Activated CD4-positive, CD25-positive, alpha-beta regulatory T cell (primary cell): ENCODE measurements around the gene GP5.
A peak's percentile ranks its signal among the peaks of the same experiment; 100 is the strongest.

ENCODE experiments used
- DNase-seq, 4 experiments: peaks; one replicate each; lab custom pipeline; 2025; lab: John Stamatoyannopoulos, UW

The GP5 gene, protein sequence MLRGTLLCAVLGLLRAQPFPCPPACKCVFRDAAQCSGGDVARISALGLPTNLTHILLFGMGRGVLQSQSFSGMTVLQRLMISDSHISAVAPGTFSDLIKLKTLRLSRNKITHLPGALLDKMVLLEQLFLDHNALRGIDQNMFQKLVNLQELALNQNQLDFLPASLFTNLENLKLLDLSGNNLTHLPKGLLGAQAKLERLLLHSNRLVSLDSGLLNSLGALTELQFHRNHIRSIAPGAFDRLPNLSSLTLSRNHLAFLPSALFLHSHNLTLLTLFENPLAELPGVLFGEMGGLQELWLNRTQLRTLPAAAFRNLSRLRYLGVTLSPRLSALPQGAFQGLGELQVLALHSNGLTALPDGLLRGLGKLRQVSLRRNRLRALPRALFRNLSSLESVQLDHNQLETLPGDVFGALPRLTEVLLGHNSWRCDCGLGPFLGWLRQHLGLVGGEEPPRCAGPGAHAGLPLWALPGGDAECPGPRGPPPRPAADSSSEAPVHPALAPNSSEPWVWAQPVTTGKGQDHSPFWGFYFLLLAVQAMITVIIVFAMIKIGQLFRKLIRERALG

GRCh38 chr3:194399166-194399565 lies at the start of gene GP5:
Gene GP5, minus strand, starts transcription at chr3:194399266. Its CDS starts 984 bp downstream, at chr3:194398282.
- DNase-seq = no peak

DNA sequence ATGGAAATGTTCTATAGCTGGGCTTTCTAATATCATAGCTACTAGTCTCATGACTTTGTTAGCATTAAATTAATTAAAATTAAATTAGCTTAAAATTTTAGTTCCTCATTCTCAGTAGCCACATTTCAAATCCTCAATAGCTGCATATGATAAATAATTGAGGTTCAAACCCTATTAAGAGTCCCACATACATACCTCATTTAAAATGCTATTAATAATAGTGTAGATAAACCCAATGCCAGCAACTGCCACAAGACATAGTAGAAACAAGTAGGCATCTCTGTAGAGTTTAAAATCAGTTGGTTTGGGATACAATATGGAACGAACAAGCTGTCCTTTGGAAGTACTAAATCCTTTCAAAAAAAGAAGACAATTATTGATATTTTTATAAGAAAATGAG lies 48.6 kb upstream of the GP5 start:
- DNase-seq = no peak

DNA sequence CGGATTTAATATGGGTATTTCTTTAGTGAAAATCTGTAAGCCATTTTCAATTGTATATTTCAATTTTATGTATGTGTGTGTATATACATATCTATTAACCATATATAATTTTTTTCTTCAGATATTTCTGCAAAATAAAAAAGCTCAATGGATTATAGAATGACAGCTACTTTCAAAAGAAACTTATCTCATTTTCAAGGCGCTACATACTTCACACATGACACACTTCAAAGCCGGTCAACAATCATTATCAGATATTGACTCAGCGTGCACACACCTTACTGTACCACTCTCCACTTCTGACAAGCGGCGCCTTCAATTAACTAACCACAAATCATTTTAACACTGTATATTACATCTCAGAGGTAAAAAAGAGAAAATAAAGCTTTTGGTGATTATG lies 48.1 kb upstream of the GP5 start:
- DNase-seq = no peak

DNA sequence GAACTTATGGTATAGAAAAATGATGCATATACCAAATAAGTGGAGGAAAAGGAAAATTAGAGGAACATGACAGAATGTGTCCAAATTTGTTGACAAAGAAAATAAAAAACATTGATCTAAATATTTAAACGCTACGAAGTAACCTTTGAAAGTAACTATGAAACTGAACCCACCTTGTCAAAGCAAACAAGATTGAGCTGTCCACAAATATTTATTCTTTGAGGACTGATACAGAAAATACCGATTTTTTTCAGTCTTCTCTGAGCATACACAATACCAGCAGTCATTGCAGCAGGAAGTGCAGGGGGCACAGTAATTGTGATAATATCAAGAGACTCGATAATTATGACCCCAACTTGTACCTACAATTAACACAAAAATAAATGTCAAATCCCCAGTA lies 47.7 kb upstream of the GP5 start:
- no peak for DNase-seq

- no peak for DNase-seq
Observed at GRCh38 chr3:194446172-194446571, 47.1 kb upstream of the GP5 start.

GRCh38 chr3:194443901-194444300 lies 44.8 kb upstream of the GP5 start:
- no peak for DNase-seq

DNA sequence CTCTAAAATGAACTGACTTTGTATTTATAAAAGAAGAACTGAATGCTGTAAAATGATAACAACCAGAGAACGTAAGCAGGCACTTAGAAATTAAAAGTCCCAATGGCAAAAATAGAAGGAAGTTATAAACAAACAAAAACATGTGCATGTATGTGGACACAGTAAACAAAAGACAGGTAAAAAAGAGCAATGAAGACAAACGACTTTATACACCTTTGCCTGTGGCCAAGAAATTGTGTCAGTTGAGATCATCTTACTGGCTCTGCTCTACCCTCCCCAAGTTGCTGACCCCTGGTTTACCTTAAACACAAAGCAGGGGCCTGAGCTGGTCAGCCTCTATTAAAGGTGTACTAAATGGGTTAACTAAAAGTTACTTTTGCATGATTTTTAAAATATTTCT lies 41.7 kb upstream of the GP5 start:
- no peak for DNase-seq

DNA sequence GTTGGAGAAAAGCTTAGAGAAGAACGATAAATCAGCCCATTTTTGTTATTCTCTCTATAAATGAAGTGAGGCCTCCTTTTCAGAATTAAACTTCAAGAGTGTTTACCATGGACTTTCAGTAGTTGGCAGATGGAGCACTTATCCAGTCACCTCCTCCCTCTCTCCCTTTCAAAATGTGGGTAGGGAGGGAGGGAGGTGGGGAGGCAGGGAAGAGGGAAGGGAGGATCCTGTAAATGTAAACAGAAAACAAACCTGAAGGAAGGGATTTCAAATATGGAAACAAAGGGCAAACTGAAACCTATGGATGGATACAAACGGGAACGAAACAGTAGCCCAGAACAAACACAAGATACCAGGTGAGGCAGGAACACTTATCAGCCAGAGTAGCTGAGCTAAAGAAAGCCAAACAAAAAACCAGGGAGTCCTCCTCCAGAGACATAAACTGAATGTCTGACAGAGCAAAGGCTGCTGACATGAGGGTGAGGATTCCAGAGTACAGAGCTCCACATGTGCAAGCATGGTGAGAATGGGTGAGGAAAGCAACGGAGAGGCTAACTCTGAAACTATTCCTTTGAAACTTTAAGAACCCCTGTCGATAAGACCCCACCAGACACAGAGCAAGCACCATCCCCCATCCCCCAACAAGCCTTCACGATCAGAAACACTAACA lies 41.0 kb upstream of the GP5 start:
- no peak for DNase-seq

DNA sequence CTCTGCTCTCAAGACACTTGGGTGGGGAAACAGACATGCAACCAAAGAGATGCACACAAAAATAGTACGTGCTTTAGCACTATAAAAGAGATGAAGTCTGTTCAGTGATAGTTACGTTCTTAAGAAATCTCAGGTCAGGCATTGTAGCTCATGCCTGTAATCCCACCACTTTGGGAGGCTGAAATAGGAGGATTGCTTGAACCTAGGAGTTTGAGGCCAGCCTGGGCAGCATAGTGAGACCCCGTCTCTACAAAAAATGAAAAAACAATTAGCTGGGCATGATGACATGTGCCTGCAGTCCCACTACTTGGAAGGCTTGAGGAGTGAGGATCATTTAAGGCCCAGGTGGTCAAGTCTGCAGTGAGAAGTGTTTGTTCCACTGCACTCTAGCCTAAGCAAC lies 35.4 kb upstream of the GP5 start:
- DNase-seq = no peak

DNA sequence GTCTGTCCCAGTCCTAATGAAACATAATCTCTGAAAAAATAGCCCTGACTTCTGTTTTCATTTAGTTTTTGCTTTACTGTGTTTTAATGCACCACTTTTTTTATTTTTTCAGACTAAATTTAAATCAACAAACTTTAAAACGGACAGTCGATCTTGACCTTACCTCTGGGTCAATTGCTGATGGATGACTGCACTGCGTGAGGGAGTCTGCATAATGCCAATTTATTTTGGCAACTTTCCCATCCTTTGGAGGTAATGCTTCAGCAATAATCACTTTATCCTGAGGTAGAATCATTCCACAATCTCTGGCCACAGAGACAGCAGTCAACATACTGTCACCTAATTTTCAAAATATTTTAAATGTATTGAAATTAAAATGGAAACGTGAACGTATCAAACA lies 32.5 kb upstream of the GP5 start:
- DNase-seq = no peak

GRCh38 chr3:194425399-194425798 lies 26.3 kb upstream of the GP5 start:
- no peak for DNase-seq

GRCh38 chr3:194424953-194425352 lies 25.9 kb upstream of the GP5 start:
- DNase-seq = no peak

- DNase-seq = no peak
Observed at GRCh38 chr3:194424373-194424772, 25.3 kb upstream of the GP5 start.

DNA sequence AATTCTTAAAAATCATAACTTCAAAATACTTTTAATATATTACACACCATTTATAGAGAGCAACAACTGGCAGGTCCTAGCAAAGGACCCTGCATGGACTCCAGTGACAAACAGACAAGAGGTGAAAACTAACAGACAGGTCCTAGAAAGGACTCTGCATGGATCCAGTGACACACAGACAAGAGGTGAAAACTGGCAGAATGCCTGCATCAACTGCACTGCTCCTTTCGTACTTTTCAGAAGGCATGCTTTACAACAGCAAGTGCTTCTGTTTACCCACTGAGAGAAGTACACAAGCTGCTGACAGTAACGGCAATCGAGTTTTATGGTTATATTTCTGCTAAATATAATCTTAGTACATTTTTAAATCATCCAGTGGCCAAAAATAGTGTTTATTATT lies 24.3 kb upstream of the GP5 start:
- DNase-seq = no peak

GRCh38 chr3:194422188-194422587 lies 23.1 kb upstream of the GP5 start:
- DNase-seq = no peak

DNA sequence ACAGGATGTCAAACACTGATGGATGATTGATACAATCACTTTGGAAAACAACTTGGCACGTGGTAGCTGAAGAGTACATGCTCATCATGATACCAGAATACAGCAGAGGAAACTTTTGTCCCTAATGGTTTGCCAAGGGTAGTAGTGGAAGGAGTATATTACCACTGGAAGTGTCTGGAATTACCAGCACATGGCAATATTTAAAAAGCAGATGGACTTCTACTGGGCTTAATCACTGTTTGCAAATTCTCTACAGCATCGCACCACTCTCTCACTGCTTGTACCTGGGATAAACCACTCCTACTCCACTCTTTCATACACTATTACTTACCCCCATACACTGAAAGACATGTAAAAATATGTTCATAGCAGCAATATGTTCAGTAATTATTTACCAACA lies 19.6 kb upstream of the GP5 start:
- no peak for DNase-seq

- DNase-seq = no peak
Observed at GRCh38 chr3:194407423-194407822, 8.4 kb upstream of the GP5 start.

DNA sequence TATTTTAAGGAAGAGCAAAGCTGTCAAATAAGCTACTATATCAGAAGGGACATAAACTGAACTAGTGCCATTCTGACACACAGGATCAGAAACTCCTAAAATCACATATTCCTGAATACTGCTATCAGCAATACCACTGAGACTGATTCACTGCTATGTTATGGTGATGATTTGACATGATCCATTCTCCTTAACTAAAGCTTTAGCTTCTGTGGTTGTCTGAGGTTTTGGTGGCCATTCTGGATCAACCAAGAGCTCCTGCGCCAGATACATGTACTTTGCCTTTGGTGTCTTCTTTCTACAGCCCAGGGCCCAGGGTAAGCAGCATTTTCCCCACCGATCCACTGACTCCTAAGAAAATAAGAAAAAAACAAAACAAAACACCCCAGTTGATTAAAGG lies 6.7 kb upstream of the GP5 start:
- DNase-seq = no peak

DNA sequence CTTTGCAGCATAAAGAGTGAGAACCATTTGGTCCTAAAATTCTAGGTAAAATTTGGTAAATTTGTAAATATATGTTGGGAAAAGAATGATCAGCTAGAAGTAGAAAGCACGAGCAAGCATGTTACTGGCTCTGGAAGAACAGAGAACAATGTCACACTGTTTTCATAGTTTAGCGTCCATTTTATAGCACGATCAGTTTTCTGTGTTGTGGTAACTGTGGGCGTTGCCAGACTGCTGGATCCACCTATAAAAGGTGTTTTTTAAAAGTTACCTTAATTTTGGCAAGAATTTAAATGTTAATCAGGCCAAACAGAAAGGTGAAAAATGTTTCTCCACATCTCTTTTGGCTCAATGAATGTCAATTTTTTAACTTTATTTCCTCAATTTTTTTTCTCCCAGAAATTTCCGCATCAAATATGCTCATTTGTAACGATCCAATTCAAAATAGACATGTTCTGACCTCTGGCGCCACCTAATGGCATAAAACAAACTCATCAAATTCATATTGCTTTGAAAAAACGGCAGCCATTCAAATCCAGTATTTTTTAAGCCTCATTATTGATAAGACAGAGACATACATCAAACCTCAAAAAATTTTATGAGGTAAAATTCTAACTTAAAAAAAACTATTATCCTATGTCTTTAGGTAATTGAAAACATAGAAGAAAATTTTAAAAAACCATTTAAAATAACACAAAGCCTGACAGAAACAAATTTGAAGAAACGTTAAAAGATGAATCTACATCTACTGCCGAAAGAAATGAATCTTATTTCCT lies 5.5 kb upstream of the GP5 start:
- peak in 1 of 4 experiments; percentile 12 for DNase-seq

- no peak for DNase-seq
Observed at GRCh38 chr3:194401868-194402329, 2.8 kb upstream of the GP5 start.

DNA sequence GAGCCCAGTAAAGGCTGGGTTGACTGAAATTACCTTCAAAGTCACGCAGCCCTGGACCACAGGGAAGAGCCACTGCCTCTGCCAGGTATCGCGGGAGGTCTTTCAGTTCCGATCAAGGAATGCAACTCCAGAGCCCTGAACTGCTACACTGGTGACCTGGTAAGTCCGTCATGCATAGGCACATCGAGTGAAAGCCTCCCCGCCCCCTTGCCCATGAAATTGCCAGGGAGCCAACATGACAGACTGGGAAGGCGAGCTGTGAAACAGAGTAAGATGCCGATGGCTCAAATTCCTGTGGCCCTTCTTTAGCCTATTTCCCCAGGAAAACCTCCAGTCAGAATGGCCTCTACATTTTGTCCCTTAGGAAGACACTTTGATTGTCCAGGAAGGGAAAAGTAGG lies 2.3 kb upstream of the GP5 start:
- DNase-seq = no peak

DNA sequence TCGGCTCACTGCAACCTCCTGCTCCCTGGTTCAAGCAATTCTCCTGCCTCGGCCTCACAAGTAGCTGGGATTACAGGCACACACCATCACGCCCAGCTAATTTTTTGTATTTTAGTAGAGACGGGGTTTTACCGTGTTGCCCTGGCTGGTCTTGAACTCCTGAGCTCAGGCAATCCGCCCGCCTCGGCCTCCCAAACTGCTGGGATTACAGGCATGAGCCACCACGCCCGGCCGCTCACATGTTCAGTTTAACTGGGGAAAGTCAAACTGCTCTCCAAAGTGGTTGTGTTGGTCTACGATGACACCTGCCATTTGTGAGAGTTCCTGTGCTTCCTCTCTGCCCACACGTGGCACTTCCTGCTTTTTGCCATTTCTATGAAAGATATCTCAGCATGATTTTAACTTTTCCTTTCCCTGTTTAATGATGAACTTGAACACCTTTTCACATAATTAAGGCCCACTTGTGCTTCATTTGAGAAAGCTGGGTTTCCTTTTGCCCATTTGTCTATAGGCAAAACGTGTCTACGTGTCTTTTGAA lies 877 bp upstream of the GP5 start:
- no peak for DNase-seq
